ENCODE results near the gene UGP2. TPM values are rescaled to one million over a fixed set of nuclear protein-coding genes. Genes with fewer than 3 reads are reported as not detected.
A peak's percentile ranks its signal among the peaks of the same experiment; 100 is the strongest.

The UGP2 gene
- polyA plus RNA-seq, 2 of the 4 experiments (the other 2 are of a cell fraction), result 114 to 162 TPM

GRCh38 chr2:63890678-63891077 is 49.0 kb downstream of the UGP2 start:
- DNase-seq (ENCODE audit: low read depth in 1 of 2, low spot score in 1 of 2) (no peak), FAIRE-seq (no peak), ATAC-seq (no peak)
- 89% methylated on average over 2 of the region's 2 CpGs for WGBS (ENCODE audit: missing lambda C conversion rate)
- Histone ChIP-seq H3K9me3 (no peaks in the 10 kb centered on the region), H3K4me1 (peaks cover 20% of the 10 kb centered on the region; the same call in 2 of the 3 replicates), H3K4me2 (no peak overlapping the region), H3K4me3 (no peak overlapping the region), H3K27ac (no peak overlapping the region)
- TF ChIP-seq POLR2AphosphoS2 (conservative IDR thresholded peaks at IDR 0.05; ENCODE audit: low read length), result no peak
- ChIA-PET CTCF (interaction anchor here (1.2 to 1.6 kb wide), 3 partner anchors 9 to 192 kb away, joined by 5 to 10 read pairs (median 7); no protein-coding TSS in a partner anchor), POLR2A (no interaction called here)

DNA sequence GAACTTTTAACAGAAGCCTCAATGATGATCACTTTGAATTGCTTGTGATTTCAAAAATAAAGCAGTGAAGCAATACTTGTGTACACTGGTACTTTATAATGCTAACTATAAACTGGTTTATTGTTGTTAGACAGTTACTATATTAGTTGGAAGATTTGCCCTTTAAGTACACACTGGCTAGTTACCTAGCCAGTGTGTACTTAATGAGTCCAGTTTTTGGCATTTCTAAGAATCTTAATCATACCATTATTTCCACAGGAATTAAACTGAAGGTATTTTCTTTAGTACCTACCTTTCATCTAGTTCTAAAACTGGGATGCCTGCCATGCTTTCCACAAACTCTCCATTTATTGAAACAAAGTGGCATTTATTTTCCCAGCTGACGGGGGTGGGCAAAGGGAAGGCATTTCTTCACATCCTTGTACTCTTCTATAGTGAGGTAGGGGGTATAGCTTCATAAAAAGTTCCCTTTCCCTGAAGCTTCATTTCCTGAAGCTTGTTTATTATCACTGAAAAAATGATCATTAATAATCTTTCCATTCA is 49.9 kb downstream of the UGP2 start:
- no peak for ATAC-seq
- WGBS (ENCODE audit: missing lambda C conversion rate), result 90% methylated on average over 1 of the region's 1 CpG
- H3K4me3 ChIP-seq, result no peak overlapping the region
- 0 out of 3 replicates have a peak overlapping the region, but pooled peaks have one; percentile 13 for H3K4me2 ChIP-seq
- CTCF ChIA-PET, result interaction anchor here (1.6 kb wide), 1 partner anchor 30 kb away, joined by 5 read pairs; no protein-coding TSS in a partner anchor
- no peak for FAIRE-seq
- peaks cover 20% of the 10 kb centered on the region; the same call in 2 of the 3 replicates for H3K4me1 ChIP-seq
- no peaks in the 10 kb centered on the region for H3K9me3 ChIP-seq
- POLR2A ChIA-PET, result no interaction called here
- DNase-seq (ENCODE audit: low read depth in 1 of 2, low spot score in 1 of 2), result no peak
- TF ChIP-seq FOSB (CRISPR knock-in tag; IDR thresholded peaks at IDR 0.05), result no peak
- no peak for TF ChIP-seq HOXB5 (CRISPR knock-in tag; IDR thresholded peaks at IDR 0.05)
- no peak for TF ChIP-seq KDM1A (IDR thresholded peaks at IDR 0.05; ENCODE audit: low read depth)
- no peak for TF ChIP-seq TP53 (CRISPR knock-in tag; IDR thresholded peaks at IDR 0.05)
- TF ChIP-seq HMGXB4 (CRISPR knock-in tag; IDR thresholded peaks at IDR 0.05; ENCODE audit: borderline replicate concordance), result no peak
- no peak for TF ChIP-seq EP300 (IDR thresholded peaks at IDR 0.05)
- no peak for TF ChIP-seq SMC3 (IDR thresholded peaks at IDR 0.05)
- no peak for TF ChIP-seq HEYL (CRISPR knock-in tag; IDR thresholded peaks at IDR 0.05)
- H3K27ac ChIP-seq, result no peak overlapping the region

- ATAC-seq (no peak), DNase-seq (ENCODE audit: low read depth in 1 of 2, low spot score in 1 of 2) (no peak), FAIRE-seq (no peak)
- Histone ChIP-seq H3K27ac (no peak overlapping the region), H3K9me3 (no peaks in the 10 kb centered on the region), H3K4me3 (no peak overlapping the region), H3K4me2 (no peak overlapping the region), H3K4me1 (peaks cover 20% of the 10 kb centered on the region; the same call in 2 of the 3 replicates)
- ChIA-PET CTCF (no interaction called here), POLR2A (no interaction called here)
- 85% methylated on average over 2 of the region's 2 CpGs for WGBS (ENCODE audit: missing lambda C conversion rate)
- TF ChIP-seq PBX3 (IDR thresholded peaks at IDR 0.05) (no peak), USF2 (IDR thresholded peaks at IDR 0.05) (no peak), KDM1A (IDR thresholded peaks at IDR 0.05; ENCODE audit: low read depth) (no peak), POLR2A (IDR thresholded peaks at IDR 0.05; ENCODE audit: low read length) (no peak), SMC3 (IDR thresholded peaks at IDR 0.05) (no peak), NFE2L2 (conservative IDR thresholded peaks at IDR 0.05; ENCODE audit: low read length) (no peak), TFCP2L1 (CRISPR knock-in tag; IDR thresholded peaks at IDR 0.05) (no peak), TP53 (CRISPR knock-in tag; IDR thresholded peaks at IDR 0.05) (no peak)
These were observed 51.5 kb downstream of the UGP2 start for GRCh38 chr2:63893163-63893562.

- DNase-seq (ENCODE audit: low read depth in 1 of 2, low spot score in 1 of 2) (no peak), FAIRE-seq (no peak), ATAC-seq (no peak)
- POLR2A ChIA-PET, result no interaction called here
- Histone ChIP-seq H3K4me3 (no peak overlapping the region), H3K4me1 (peaks cover 20% of the 10 kb centered on the region; the same call in 2 of the 3 replicates), H3K4me2 (no peak overlapping the region), H3K9me3 (no peaks in the 10 kb centered on the region), H3K27ac (no peak overlapping the region)
- TF ChIP-seq CBX8 (IDR thresholded peaks at IDR 0.05) (no peak), ZFP36 (IDR thresholded peaks at IDR 0.05; ENCODE audit: borderline replicate concordance, partially characterized antibody) (no peak), MAFK (IDR thresholded peaks at IDR 0.05; ENCODE audit: partially characterized antibody) (peak; percentile 83)
- WGBS (ENCODE audit: missing lambda C conversion rate), result 86% methylated on average over 1 of the region's 1 CpG
- CTCF ChIA-PET, result no interaction called here
These were observed 52.5 kb downstream of the UGP2 start for GRCh38 chr2:63894167-63894566.
